HG02623 (cell line): ENCODE measurements around the gene EEFSEC.

ENCODE experiments used
- ATAC-seq: cut with Tn5 transposase; IDR thresholded peaks from one replicate; pipeline ENCODE4 v1.9.1; 2021; ENCODE audit warnings: moderate library complexity; ENCODE audit not compliant: unreplicated experiment

EEFSEC gene

GRCh38 chr3:128345196-128345595, 191.9 kb downstream of the EEFSEC start:
- no peak for ATAC-seq

- ATAC-seq: no peak
These were observed 193.3 kb downstream of the EEFSEC start for GRCh38 chr3:128346562-128346961.

GRCh38 chr3:128347282-128347681, 194.0 kb downstream of the EEFSEC start:
- no peak for ATAC-seq

GRCh38 chr3:128348075-128348474, 194.8 kb downstream of the EEFSEC start:
- ATAC-seq: no peak

DNA sequence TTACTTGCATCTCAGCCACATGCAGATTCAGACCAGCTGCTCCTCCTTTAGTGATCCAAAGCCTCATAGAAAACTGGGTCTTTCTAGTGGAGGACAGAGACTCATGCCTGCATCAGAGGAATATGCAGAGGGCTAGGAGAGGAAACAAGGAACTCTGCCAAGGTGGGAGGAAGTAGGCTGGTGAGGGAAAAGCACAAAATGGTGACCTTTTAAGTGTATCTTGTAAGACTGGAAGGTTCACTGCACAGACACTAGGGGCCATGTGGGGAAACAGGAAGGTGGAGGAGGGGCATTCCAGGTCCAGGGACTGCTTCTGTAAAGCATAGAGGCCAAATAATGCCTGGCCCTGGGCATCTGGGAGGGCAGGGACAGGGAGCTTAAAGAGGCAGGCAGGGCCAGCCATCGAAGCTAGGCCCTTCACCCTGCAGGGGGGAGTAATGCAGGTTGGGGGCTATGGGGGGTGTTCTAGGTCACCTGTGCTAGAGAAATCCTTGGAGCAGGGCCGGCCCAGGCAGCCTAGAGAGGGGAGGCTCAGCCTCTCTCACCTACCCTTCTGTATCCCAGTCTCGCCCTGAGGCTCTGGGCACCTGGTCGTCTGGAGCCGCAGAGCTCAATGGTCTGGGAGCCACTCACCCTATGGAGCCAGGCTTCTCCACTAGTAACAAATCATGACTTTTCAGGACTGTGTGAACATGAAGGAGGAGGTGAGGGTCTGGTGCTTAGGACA, 195.7 kb downstream of the EEFSEC start:
- no peak for ATAC-seq

- no peak for ATAC-seq
These were observed 196.8 kb downstream of the EEFSEC start for GRCh38 chr3:128349963-128350599.

GRCh38 chr3:128351546-128351945, 198.3 kb downstream of the EEFSEC start:
- no peak for ATAC-seq

DNA sequence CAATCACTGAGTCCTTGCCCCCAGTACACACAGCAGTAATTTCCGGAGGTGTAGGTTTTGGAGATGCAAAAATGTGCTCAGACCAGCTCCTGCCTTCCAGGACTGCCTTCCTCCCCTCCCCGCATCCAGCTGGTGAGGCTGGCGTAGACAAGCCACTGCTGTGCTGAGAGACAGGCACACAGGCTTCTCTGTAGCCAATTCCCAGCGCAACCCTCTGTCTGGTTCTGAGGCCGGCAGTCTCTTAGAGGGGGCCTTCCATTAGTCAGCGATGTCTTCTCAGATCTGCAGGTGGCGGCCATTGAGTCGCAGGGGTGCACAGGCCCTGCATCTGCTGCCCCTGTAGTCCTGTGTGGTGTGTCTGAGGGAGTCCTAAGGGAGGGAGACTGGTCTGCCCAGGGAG, 199.0 kb downstream of the EEFSEC start:
- no peak for ATAC-seq

- no peak for ATAC-seq
These were observed 200.2 kb downstream of the EEFSEC start for GRCh38 chr3:128353361-128353965.

DNA sequence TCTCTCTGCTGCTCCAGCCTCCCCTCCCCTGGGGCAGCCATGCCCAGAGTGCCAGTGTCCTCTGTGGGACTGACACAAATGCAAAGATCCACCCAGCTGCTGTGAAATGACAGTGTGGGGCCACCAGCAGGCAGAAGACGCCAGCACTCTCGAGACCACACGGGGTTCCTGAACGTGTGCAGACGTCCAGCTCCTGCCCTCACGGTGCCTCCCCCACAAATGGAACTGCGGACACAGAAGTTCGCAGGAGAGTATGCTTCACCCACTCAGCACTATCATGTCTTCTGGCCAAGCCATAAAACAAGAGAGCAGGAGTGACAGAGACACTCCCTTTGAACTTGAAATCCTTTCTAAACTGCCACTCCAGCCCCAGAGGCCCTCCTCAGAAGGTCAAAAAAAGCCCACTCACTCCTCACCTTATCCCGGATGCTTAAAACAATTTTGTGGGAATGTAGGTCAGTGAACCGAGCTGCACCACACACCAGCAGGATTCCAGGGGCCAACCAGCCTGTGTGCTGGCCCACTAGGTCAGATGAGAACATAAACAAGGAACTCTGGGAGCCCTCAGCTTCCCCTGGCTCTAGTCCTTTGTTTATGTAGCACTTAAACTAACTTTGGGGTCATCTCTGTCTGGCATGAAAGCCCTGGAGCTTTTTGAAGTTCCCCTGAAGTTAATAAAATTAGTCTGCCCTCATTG, 200.9 kb downstream of the EEFSEC start:
- ATAC-seq: no peak

DNA sequence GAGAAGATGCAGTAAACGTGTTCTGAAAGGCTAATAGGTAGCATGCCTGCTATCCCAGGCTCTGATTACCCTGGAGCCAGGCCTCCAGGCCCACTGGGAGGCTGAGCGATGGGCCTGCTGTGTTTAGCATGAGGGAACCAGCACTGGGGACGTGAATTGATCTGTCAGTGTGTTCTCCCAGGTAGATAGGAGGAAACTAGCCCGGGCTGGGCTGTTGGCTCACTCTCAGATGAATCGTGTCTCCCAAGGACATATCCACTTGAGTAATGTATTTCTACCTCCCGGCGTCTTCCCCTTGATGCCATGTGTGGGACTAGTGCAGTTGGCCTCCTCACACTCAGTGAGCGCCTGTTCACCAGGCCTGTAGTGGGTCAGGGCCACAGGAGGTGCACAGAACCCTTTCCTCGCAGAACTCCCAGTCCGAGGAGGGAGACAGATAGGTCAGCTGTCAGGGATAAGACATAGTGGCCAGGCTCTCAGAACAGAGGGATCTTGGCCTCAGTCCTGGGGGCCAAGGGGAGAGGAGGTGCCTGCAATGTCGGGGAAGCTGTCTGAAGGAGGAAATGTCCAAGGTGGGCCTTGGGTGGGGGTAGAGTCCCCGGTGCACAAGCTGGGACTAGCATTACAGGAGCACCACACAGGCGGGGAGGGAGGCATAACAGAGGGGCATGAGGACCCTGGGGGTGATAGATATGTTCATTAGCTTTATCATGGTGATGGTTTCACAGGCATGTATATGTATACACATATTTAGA, 201.7 kb downstream of the EEFSEC start:
- no peak for ATAC-seq

DNA sequence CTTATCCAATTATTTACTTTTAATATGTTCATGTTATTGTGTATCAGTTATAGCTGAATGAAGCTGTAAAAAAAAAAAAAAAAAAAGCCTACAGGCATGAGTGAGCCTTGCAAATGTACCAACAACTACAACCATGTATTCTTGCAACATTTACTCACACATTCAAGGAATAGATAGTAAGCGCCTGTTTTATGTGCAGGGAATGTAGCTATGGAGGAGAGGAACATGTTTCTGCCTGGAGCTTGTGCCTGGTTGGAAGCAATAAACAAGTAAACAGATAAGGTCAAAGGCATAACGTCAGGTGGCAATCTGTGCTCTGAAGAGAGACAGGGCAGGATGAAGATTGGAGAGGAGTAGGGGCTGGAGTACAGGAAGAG, 202.2 kb downstream of the EEFSEC start:
- ATAC-seq: no peak

GRCh38 chr3:128356822-128357221, 203.5 kb downstream of the EEFSEC start:
- no peak for ATAC-seq

DNA sequence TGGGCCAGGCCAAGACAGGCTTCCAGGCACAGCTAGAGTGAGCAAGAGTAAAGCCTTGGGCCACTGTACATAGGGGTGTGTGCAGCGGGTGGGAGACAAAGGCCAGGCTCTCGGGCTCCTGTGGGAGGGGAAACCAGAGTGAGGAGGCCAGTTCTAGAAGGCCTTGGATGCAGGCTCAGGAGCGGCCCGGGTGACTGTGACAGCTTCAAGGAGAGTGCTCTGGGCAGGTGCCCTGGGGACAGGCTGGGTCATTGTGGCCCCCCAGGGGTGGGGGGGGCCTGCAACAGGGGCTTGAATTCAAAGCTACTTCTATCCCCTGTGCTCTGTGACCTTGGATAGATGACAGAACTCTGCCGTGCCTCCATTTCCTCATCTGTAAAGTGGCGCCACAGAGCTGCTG, 204.3 kb downstream of the EEFSEC start:
- no peak for ATAC-seq

DNA sequence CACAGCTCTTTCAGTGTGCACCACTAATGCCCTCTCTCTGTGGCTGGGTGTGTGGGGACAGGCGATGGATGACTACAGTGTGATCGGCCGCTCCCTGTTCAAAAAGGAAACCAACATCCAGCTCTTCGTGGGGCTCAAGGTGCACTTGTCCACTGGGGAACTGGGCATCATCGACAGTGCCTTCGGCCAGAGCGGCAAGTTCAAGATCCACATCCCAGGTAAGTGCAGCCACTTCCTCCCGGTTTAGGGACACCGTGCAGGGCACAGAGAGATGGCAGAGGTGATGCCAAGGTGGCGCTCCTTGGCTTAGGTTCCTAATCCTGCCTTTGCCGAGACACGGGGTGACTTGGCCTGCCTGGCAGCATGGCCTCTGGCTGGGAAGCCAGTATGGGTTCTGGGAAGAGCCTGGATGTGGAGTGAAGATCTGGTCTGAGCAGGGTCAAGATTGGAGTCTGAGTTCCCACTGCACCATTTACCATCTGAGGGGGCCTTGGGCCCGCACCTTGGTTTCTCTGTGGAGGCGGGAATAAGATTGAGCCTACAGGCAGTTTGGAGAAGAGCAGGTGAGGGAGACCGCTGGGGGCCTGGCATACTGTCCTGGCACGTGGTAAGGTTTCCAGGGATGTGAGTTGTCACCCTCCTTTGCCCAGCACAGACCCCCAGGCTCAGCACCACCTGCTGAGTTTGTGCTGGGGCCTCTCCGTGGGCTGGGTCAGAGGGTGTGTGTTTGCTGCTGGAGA, 205.0 kb downstream of the EEFSEC start:
- ATAC-seq: no peak

- ATAC-seq: no peak
These were observed 205.9 kb downstream of the EEFSEC start for GRCh38 chr3:128359060-128359664.

DNA sequence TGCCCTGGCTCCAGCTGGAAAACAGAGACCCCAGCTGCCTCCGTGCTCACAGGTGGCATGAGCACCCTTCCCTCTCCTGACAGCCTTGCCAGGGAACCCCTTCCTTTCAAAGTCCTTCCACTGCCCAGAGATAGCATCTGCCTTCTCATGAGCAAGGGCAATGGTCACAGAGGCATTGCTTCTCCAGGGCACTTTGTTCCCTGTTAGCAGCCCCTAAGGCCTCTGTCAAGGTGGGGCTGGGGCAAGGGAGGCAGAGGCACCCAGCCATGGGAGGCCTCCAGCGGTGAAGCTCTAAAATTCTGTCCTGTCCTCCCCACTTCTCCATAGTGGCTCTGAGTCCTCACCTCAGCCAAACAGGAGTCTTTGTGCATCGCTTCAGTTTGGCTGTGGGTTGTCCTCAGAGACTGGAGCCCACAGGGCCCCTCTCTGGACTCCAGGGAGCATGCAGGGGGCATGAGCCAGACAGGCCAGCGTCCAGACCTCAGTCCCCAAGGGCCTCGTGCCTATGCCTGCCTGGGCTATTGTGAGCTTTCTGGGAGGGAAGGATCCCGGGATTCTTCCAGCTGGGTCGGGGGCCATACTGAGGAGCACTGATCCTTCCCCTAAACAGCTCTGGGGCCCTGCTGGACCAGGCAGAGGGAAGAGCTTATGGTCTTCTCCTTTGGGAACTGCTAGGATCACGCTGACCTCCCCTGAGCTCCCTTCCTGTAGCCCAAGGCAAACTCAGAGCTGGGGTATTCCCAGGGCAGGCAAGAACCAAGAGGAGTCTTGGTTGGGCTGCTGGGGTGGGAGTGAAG, 206.8 kb downstream of the EEFSEC start:
- ATAC-seq: no peak

GRCh38 chr3:128360705-128361271, 207.5 kb downstream of the EEFSEC start:
- no peak for ATAC-seq
